CD1c-positive myeloid dendritic cell (primary cell): ENCODE data around the gene ICAM5.

Experiments
- DNase-seq: peaks from one replicate; pipeline ENCODE4 v3.0.0-alpha.2; 2016; ENCODE audit errors: extremely low spot score

The ICAM5 gene

GRCh38 chr19:10339977-10340376 is 50.2 kb downstream of the ICAM5 start:
- DNase-seq, result no peak

- no peak for DNase-seq
Measured at GRCh38 chr19:10343495-10343894, 53.7 kb downstream of the ICAM5 start.

GRCh38 chr19:10344780-10345179 is 55.0 kb downstream of the ICAM5 start:
- no peak for DNase-seq
